ENCODE results near the gene HMG20B. TPM values are rescaled to one million over a fixed set of nuclear protein-coding genes. Genes with fewer than 3 reads are reported as not detected.

The HMG20B gene
- total RNA-seq, 4 donors from 2014 or later, result 93.3 to 160 (median 105) TPM

- TF ChIP-seq CTCF (IDR thresholded peaks at IDR 0.05) (no peak), POLR2A (IDR thresholded peaks at IDR 0.05) (no peak)
- 20% methylated on average over 17 to 22 of the region's 22 CpGs for WGBS, 2 donors
- H3K4me1 ChIP-seq, result peaks cover 14 to 33% of the 10 kb centered on the region in 2 donors
- H3K27me3 ChIP-seq, result peaks cover 13% of the 10 kb centered on the region
- peak in 1 of 2 donors; percentile 14 for DNase-seq
- H3K27ac ChIP-seq, result peak overlapping the region; percentile 49 to 79 (median 61)
- H3K4me3 ChIP-seq (replicated peaks in 1 of 3), result peak overlapping the region in 1 of 3 donors; percentile 31
- peaks cover 12 to 15% of the 10 kb centered on the region in 2 donors for H3K36me3 ChIP-seq
- intact Hi-C loops (cut with DNase I), result no loop called here
- H3K9me3 ChIP-seq, result no peaks in the 10 kb centered on the region
Observed at GRCh38 chr19:3607303-3608078, 34.7 kb downstream of the HMG20B start.

DNA sequence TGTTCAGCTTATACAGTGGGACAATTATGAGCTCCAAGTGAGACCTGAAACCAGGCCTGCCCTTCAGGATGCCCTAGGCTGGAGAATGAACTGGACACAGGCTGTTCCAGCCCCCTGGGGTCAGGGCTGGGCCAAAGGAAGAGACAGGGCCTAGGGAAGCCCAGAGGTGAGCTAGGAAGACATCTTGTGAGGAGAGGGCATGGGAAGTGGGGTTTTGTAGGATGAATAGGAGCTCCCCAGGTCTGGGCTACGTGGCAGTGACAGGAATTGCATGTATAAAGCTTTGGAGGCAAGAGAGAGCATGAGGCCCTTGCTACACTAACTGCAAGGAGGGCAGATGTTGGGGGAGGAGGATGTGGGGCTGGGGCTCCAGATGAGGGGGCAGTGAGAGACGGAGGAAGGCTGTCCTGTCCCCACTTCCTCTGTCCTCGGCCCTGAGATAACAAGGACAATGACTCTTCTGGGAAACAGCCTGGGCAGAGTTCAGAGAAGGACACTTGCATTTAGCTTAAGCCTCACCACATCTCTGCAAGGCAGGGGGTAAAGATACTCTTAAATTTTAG is 35.4 kb downstream of the HMG20B start:
- no peak overlapping the region for H3K4me3 ChIP-seq (replicated peaks in 1 of 3)

DNA sequence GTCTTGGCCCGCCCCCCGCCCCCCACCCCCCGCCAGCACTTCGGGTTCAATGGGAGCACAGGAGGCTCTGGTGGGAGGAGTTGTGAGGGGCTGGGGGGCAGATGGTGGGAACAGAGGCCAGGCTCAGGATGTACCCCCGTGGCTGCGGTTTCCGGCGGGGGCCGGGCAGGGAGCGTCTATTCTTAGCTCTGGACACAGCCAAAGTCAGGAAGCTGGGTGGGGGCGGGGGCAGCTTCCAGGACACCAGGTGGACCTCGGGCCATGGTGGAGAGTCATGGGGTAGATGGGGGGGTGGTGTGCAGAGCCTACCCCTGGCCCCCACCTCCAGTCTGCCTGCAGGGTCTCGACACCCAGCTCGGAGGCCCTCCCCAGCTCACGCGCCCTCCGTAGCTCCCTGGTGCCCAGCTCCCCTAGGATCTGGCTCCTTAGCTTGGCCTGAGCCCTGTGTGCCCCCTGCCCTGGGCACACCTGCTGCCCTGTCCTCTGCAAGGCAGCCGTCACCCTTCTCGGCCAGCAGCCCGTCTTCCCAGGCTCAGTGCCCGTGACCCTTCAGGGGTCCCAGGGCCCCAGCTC is 36.1 kb downstream of the HMG20B start:
- DNase-seq, result no peak
- TF ChIP-seq POLR2A (IDR thresholded peaks at IDR 0.05) (no peak), CTCF (IDR thresholded peaks at IDR 0.05) (no peak)
- H3K4me1 ChIP-seq, result peaks cover 14 to 33% of the 10 kb centered on the region in 2 donors
- peak overlapping the region; percentile 29 to 79 (median 47) for H3K27ac ChIP-seq
- 53 to 81% methylated on average over 7 to 12 of the region's 21 CpGs for WGBS, 2 donors
- no peaks in the 10 kb centered on the region for H3K9me3 ChIP-seq
- H3K27me3 ChIP-seq, result peaks cover 13% of the 10 kb centered on the region
- H3K36me3 ChIP-seq, result peaks cover 18 to 20% of the 10 kb centered on the region in 2 donors
- H3K4me3 ChIP-seq (replicated peaks in 1 of 3), result no peak overlapping the region
- intact Hi-C loops (cut with DNase I), result no loop called here

More for the DNA sequence above, 35.4 kb downstream of the HMG20B start:
- Histone ChIP-seq H3K4me1 (peaks cover 14 to 33% of the 10 kb centered on the region in 2 donors), H3K9me3 (no peaks in the 10 kb centered on the region), H3K27me3 (peaks cover 13% of the 10 kb centered on the region), H3K27ac (peak overlapping the region; percentile 47 to 79 (median 61)), H3K36me3 (peaks cover 18 to 20% of the 10 kb centered on the region in 2 donors)
- intact Hi-C loops (cut with DNase I), result no loop called here
- TF ChIP-seq POLR2A (IDR thresholded peaks at IDR 0.05), result no peak
- TF ChIP-seq CTCF (IDR thresholded peaks at IDR 0.05), result no peak
- no peak for DNase-seq
- 63 to 74% methylated on average over 3 of the region's 3 CpGs for WGBS, 2 donors

DNA sequence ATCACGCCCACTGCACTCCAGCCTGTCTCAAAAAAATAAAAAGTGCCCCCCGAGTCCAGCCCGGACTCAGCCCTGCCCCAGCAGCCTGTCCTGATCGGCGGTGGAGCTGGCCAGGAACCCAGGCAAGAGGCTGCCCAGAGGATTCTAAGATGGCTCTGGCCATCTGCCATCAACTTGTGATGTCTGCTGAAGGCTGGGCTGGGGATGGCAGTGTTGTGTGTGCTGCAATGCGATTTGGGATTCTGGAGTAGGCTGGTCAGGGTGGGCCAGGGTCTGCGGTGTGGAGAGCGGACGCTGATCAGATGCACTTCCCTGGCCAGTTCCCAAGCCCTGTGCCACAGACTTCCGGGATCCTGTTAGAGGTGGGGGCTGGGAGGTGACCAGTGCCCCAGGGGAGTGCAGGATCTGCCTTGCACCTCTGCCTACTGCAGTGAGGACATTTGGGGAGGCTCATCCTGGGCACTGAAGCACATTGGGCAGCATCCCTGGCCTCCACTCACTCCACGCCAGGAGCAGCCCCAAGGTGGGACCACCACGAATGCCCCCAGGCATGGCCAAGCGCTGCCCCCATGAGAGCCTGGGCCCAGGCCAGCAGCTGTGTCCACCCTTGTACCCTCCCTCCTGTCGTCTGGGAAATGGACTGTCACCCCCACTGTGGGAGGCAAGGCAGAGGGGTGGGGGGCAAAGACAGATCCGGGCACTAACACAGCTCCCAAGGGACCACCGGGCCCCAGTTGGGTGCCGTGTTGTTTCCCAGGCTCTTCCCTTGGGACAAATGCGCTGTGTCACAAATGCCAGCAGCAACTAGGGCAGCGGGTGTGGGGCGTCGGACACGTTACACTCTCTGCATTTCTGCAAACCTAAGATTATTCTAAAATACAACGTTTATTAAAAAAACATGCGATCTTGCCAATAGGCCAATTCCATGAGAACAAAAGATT is 37.3 kb downstream of the HMG20B start:
- H3K27ac ChIP-seq, result peak overlapping the region in 2 of 3 donors; percentile 45 to 79
- peaks cover 14 to 33% of the 10 kb centered on the region in 2 donors for H3K4me1 ChIP-seq
- peaks cover 18 to 20% of the 10 kb centered on the region in 2 donors for H3K36me3 ChIP-seq
- 75 to 79% methylated on average over 19 to 23 of the region's 24 CpGs for WGBS, 2 donors
- DNase-seq, result no peak
- peaks cover 13% of the 10 kb centered on the region for H3K27me3 ChIP-seq
- intact Hi-C loops (cut with DNase I), result no loop called here
- no peaks in the 10 kb centered on the region for H3K9me3 ChIP-seq
- no peak for TF ChIP-seq POLR2A (IDR thresholded peaks at IDR 0.05)
- no peak for TF ChIP-seq CTCF (IDR thresholded peaks at IDR 0.05)
- H3K4me3 ChIP-seq (replicated peaks in 1 of 3), result no peak overlapping the region
